OCI-LY3 (cell line): ENCODE measurements around the gene IFFO2.
"Not testable (repeated sequence)": the region's sequence is repeated elsewhere in the genome, so short reads cannot be mapped to it uniquely, and the experiment has no call there.

Experiments
- H2AFZ ChIP-seq: fragments of 200-600, 300-600 bp; shearing (Covaris generic); 2 replicates; pipeline ENCODE4 v1.6.0; 2014; ENCODE audit warnings: antibody characterized with exemption, low read depth, low read length
- H3K27ac ChIP-seq: fragments of 200-600, 300-600 bp; sonication (generic); 2 replicates; pipeline ENCODE4 v1.5.1; 2014; ENCODE audit warnings: mild to moderate bottlenecking, low read length, moderate library complexity, mixed read lengths
- H3K27me3 ChIP-seq: fragments of 200-600, 300-600 bp; sonication (generic); 2 replicates; pipeline ENCODE4 v1.6.1; 2014; ENCODE audit warnings: low read depth, low read length, mixed read lengths
- H3K36me3 ChIP-seq: fragments of 200-600, 300-600 bp; sonication (generic); replicated peaks from 2 replicates; pipeline ENCODE3; 2014; ENCODE audit warnings: low read depth, low read length, mixed read lengths
- H3K4me1 ChIP-seq: fragments of 300-600, 200-600 bp; sonication (generic); 2 replicates; pipeline ENCODE4 v1.6.1; 2014; ENCODE audit warnings: low read length, mixed read lengths
- H3K4me2 ChIP-seq: fragments of 200-600, 300-600 bp; sonication (generic); 2 replicates; pipeline ENCODE4 v1.6.1; 2014; ENCODE audit warnings: low read length, mixed read lengths
- H3K4me3 ChIP-seq: fragments of 300-600, 200-600 bp; sonication (generic); 2 replicates; pipeline ENCODE4 v1.5.1; 2014; ENCODE audit warnings: antibody characterized with exemption, mild to moderate bottlenecking, low read length, moderate library complexity
- H3K79me2 ChIP-seq: fragments of 300-600, 200-600 bp; shearing (Covaris generic); 2 replicates; pipeline ENCODE4 v1.6.1; 2014; ENCODE audit warnings: mild to moderate bottlenecking, low read length, mixed read lengths
- H3K9ac ChIP-seq: fragments of 300-600, 200-600 bp; shearing (Covaris generic); 2 replicates; pipeline ENCODE4 v1.6.0; 2014; ENCODE audit warnings: mild to moderate bottlenecking, low read length, moderate library complexity
- H3K9me3 ChIP-seq: fragments of 200-600, 300-600 bp; shearing (Covaris generic); 2 replicates; pipeline ENCODE4 v1.6.1; 2014; ENCODE audit warnings: low read length, mixed read lengths; ENCODE audit not compliant: insufficient read depth
- H4K20me1 ChIP-seq: fragments of 200-600, 300-600 bp; sonication (generic); 2 replicates; pipeline ENCODE4 v1.6.1; 2016; ENCODE audit warnings: low read length, mixed read lengths; ENCODE audit not compliant: insufficient read depth
- CTCF ChIP-seq: fragments of 200-600, 300-600 bp; sonication (generic); IDR thresholded peaks from 2 replicates; pipeline ENCODE4 v1.5.1; 2014; ENCODE audit warnings: antibody characterized with exemption, low read length, low read depth
- EZH2phosphoT487 ChIP-seq: fragments of 200-600 bp; shearing (Covaris generic); IDR thresholded peaks from 2 replicates; pipeline ENCODE4 v1.6.1; 2018; ENCODE audit warnings: antibody characterized with exemption, mixed run types, low read depth

The IFFO2 gene

DNA sequence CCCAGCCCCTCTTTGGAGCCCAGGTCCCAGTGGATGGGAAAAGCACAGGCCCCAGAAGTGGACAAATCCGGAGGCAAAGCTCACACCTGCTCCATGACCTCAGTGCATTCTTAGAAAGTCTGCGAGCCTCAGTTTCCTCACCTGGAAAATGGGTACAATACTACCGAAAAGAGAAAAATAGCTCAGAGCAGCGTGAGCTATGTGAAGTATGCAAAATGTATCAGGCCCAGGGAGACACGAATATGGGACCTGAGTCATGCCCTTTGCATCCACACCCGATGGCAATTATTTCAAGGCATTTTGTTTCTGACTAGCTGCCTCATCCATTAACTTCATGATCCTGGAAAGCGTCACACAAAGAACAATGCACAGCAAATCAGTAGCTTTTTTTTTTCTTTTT lies 63.4 kb downstream of the IFFO2 start:
- TF ChIP-seq EZH2phosphoT487 (no peak), CTCF (no peak)
- no peaks in the 10 kb centered on the region for H3K79me2 ChIP-seq

GRCh38 chr1:18891858-18892257 lies 64.6 kb downstream of the IFFO2 start:
- not testable (repeated sequence) for H3K4me1 ChIP-seq, H3K79me2 ChIP-seq

More for the DNA sequence above, 63.4 kb downstream of the IFFO2 start:
- H3K9me3 ChIP-seq, result no peaks in the 10 kb centered on the region
- no peaks in the 10 kb centered on the region for H3K36me3 ChIP-seq
- no peaks in the 10 kb centered on the region for H4K20me1 ChIP-seq
- H3K4me3 ChIP-seq, result no peak overlapping the region
- H3K4me1 ChIP-seq, result no peaks in the 10 kb centered on the region
- no peaks in the 10 kb centered on the region for H3K27me3 ChIP-seq
- no peak overlapping the region for H3K27ac ChIP-seq
- H3K4me2 ChIP-seq, result no peak overlapping the region
- no peak overlapping the region for H2AFZ ChIP-seq
- no peak overlapping the region for H3K9ac ChIP-seq

DNA sequence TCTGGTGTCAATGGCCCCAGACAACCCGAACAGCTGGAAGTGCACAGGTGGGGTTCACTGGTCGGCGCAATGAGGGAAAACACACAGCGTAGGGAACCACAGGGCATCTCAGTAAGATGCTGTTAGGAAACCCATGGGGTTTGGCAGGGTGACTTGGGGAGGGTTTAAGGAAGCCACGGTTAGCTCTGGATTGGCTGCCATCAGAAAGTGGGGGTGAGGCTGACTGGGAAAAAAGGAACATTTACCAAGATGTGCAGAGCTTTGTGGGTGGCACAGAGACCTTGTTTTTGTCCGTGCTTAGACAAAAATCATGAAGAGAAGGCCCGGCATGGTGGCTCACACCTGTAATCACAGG lies 65.1 kb downstream of the IFFO2 start:
- TF ChIP-seq CTCF, result no peak
- TF ChIP-seq EZH2phosphoT487, result no peak
- no peaks in the 10 kb centered on the region for H3K4me1 ChIP-seq
- no peak overlapping the region for H3K4me2 ChIP-seq
- no peaks in the 10 kb centered on the region for H3K27me3 ChIP-seq
- no peaks in the 10 kb centered on the region for H3K9me3 ChIP-seq
- no peaks in the 10 kb centered on the region for H3K36me3 ChIP-seq
- H4K20me1 ChIP-seq, result no peaks in the 10 kb centered on the region
- H3K27ac ChIP-seq, result no peak overlapping the region
- no peak overlapping the region for H3K4me3 ChIP-seq
- H2AFZ ChIP-seq, result no peak overlapping the region
- H3K9ac ChIP-seq, result no peak overlapping the region
- no peaks in the 10 kb centered on the region for H3K79me2 ChIP-seq

More at GRCh38 chr1:18891858-18892257, 64.6 kb downstream of the IFFO2 start:
- H3K27me3 ChIP-seq, H3K9ac ChIP-seq, H4K20me1 ChIP-seq, H3K4me3 ChIP-seq, H3K4me2 ChIP-seq, H3K9me3 ChIP-seq, H3K36me3 ChIP-seq, H3K27ac ChIP-seq, H2AFZ ChIP-seq: not testable (repeated sequence)

- H3K9me3 ChIP-seq, result no peaks in the 10 kb centered on the region
- H2AFZ ChIP-seq, result no peak overlapping the region
- no peaks in the 10 kb centered on the region for H3K36me3 ChIP-seq
- no peaks in the 10 kb centered on the region for H4K20me1 ChIP-seq
- no peak overlapping the region for H3K4me2 ChIP-seq
- H3K4me1 ChIP-seq, result no peaks in the 10 kb centered on the region
- H3K9ac ChIP-seq, result no peak overlapping the region
- no peak overlapping the region for H3K27ac ChIP-seq
- TF ChIP-seq CTCF (no peak), EZH2phosphoT487 (no peak)
- H3K79me2 ChIP-seq, result no peaks in the 10 kb centered on the region
- no peak overlapping the region for H3K4me3 ChIP-seq
- no peaks in the 10 kb centered on the region for H3K27me3 ChIP-seq
Measured at GRCh38 chr1:18890706-18891425, 65.6 kb downstream of the IFFO2 start.

DNA sequence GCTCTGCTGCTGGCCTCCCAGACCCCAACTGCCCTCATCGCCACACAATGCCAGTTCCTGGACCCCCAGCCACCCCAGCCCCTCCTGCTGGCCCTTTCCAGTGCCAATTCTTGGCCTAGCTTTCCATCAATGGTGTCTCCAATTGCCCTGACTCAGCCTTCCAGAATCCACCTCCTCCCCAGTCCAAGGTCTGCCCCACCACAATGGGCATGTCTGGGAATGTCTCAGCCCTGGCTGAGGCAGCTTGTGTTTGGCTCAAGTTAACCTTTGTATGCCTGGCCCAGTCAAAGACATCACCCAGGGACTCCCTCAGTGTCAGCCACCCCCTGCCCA lies 70.5 kb downstream of the IFFO2 start:
- Histone ChIP-seq H3K9me3 (no peaks in the 10 kb centered on the region), H3K79me2 (no peaks in the 10 kb centered on the region), H2AFZ (no peak overlapping the region), H3K27me3 (no peaks in the 10 kb centered on the region), H3K4me3 (no peak overlapping the region), H3K9ac (no peak overlapping the region), H3K36me3 (no peaks in the 10 kb centered on the region), H3K4me2 (no peak overlapping the region), H4K20me1 (no peaks in the 10 kb centered on the region), H3K4me1 (no peaks in the 10 kb centered on the region), H3K27ac (no peak overlapping the region)
- TF ChIP-seq CTCF (no peak), EZH2phosphoT487 (no peak)
